Breast epithelium (tissue), 4 donors: ENCODE results near the gene PRKG1. TPM values are rescaled to one million over a fixed set of nuclear protein-coding genes. Genes with fewer than 3 reads are reported as not detected.
"Not testable (repeated sequence)": the region's sequence is repeated elsewhere in the genome, so short reads cannot be mapped to it uniquely, and the experiment has no call there.

Source experiments
- DNase-seq, 2 donors: peaks; one replicate each; pipeline ENCODE4 v3.0.0-alpha.2; 2019; ENCODE audit warnings: low spot score in 2 of 2
- H3K27ac ChIP-seq, 2 donors: fragments of 200-600 bp; sonication (generic) in 1 of 2; one replicate each; pipeline ENCODE4 v1.5.1; 2016 to 2019; ENCODE audit warnings: mild to moderate bottlenecking in 1 of 2
- H3K27me3 ChIP-seq, 2 donors: fragments of 200-600 bp; sonication (generic) in 1 of 2; one replicate each; pipeline versions ENCODE4 v1.5.1 to v1.6.0; 2017 to 2019; ENCODE audit warnings: control low read depth in 1 of 2, mild to moderate bottlenecking in 1 of 2
- H3K36me3 ChIP-seq: fragments of 200-600 bp; one replicate; pipeline ENCODE4 v1.5.1; 2019
- H3K4me1 ChIP-seq, 2 donors: fragments of 200-600 bp; sonication (generic); one replicate each; pipeline ENCODE4 v1.5.1; 2016 to 2019; ENCODE audit warnings: control low read depth in 1 of 2
- H3K4me3 ChIP-seq, 3 donors: fragments of 200-600 bp; sonication (generic); 1 replicate in 2 of 3; 2 replicates in 1 of 3; pipeline ENCODE4 v1.5.1; 2016 to 2019; ENCODE audit warnings: mild to moderate bottlenecking in 3 of 3, moderate library complexity in 2 of 3
- H3K9me3 ChIP-seq, 2 donors: fragments of 200-600 bp; sonication (generic) in 1 of 2; one replicate each; pipeline ENCODE4 v1.5.1; 2016 to 2019; ENCODE audit warnings: control low read depth in 1 of 2
- CTCF ChIP-seq, 3 donors: fragments of 450-650 bp; IDR thresholded peaks; one replicate each; pipeline ENCODE4 v1.5.1; 2016 to 2017; ENCODE audit warnings: antibody characterized with exemption in 3 of 3, mild to moderate bottlenecking in 3 of 3, moderate library complexity in 3 of 3
- POLR2A ChIP-seq: fragments of 450-650 bp; IDR thresholded peaks from one replicate; pipeline ENCODE4 v1.6.1; 2016; ENCODE audit warnings: antibody characterized with exemption, mild to moderate bottlenecking, moderate library complexity
- POLR2AphosphoS5 ChIP-seq, 3 donors: sonication (generic); formaldehyde crosslinking; IDR thresholded peaks; one replicate each; pipeline ENCODE4 v1.6.1; 2017; ENCODE audit warnings: antibody characterized with exemption in 3 of 3
- intact Hi-C: fragments of 100-400 bp; cut with DNase I; formaldehyde crosslinking; loops from one replicate; pipeline ENCODE4 v1.15.1; 2023; ENCODE audit warnings: low total_unique reads
- total RNA-seq, 3 donors: library from RNA; depleted of rRNA; stranded (reverse); fragments of >200 nt; gene quantifications; one replicate each; pipeline ENCODE4 v1.1.0, GENCODE V29; 2016

The PRKG1 gene
- total RNA-seq, 3 donors from 2014 or later, result 10.9 to 36.9 (median 19.7) TPM

DNA sequence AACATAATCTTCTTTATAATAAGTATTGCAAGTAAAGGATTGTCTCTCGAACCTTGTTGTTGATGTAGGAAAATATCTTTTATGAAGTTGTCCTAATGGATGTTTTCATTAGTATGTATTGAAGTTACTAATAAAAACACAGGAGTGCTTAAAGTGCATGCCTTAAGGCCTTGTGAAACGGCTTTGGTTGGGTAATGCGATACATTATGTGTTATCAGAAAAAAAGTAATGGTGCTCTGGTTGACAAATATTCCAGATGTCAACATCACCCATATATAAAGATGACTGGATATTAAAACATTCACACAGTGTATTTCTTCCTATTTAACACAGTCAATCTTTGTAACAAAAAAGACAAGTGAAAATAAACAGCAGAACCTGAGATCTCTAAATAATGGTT lies 310.7 kb downstream of the PRKG1 start:
- Histone ChIP-seq H3K4me3 (no peak overlapping the region), H3K9me3 (no peaks in the 10 kb centered on the region), H3K36me3 (no peaks in the 10 kb centered on the region), H3K4me1 (no peaks in the 10 kb centered on the region), H3K27ac (no peak overlapping the region), H3K27me3 (no peaks in the 10 kb centered on the region)
- TF ChIP-seq POLR2AphosphoS5 (IDR thresholded peaks at IDR 0.05) (no peak), CTCF (IDR thresholded peaks at IDR 0.05) (no peak), POLR2A (no peak)
- no peak for DNase-seq
- intact Hi-C loops, result no loop called here

DNA sequence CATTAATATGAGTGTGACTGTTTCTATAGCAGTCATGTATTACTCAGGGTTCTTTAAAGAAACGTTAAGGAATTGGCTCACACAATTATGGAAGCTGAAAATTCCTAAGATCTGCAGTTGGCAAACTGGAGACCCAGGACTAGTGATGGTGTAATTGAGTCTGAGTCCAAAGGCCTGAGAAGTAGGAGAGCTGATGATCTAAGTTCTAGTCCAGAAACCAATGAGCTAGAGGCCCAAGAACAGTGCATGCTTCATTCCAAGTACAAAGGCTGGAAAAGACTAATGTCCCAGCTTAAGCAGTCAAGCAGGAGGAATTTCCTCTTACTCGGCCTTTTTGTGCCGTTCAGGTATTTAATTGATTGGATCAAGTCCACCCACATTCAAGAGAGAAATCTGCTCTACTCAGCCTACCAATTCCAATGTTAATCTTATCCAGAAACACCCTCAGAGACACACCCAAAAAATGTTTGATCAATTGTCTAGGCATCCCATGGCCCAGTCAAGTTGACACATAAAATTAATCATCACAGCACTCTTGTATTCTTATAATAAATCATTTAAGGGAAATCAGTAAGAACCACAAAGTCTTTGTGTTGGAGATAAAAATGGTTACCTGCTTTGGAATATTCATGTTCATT lies 312.1 kb downstream of the PRKG1 start:
- Histone ChIP-seq H3K36me3 (no peaks in the 10 kb centered on the region), H3K27ac (no peak overlapping the region), H3K4me3 (no peak overlapping the region), H3K27me3 (no peaks in the 10 kb centered on the region), H3K4me1 (no peaks in the 10 kb centered on the region), H3K9me3 (no peaks in the 10 kb centered on the region)
- DNase-seq, result no peak
- intact Hi-C loops, result no loop called here
- TF ChIP-seq POLR2A, result no peak
- TF ChIP-seq POLR2AphosphoS5 (IDR thresholded peaks at IDR 0.05), result no peak
- no peak for TF ChIP-seq CTCF (IDR thresholded peaks at IDR 0.05)

DNA sequence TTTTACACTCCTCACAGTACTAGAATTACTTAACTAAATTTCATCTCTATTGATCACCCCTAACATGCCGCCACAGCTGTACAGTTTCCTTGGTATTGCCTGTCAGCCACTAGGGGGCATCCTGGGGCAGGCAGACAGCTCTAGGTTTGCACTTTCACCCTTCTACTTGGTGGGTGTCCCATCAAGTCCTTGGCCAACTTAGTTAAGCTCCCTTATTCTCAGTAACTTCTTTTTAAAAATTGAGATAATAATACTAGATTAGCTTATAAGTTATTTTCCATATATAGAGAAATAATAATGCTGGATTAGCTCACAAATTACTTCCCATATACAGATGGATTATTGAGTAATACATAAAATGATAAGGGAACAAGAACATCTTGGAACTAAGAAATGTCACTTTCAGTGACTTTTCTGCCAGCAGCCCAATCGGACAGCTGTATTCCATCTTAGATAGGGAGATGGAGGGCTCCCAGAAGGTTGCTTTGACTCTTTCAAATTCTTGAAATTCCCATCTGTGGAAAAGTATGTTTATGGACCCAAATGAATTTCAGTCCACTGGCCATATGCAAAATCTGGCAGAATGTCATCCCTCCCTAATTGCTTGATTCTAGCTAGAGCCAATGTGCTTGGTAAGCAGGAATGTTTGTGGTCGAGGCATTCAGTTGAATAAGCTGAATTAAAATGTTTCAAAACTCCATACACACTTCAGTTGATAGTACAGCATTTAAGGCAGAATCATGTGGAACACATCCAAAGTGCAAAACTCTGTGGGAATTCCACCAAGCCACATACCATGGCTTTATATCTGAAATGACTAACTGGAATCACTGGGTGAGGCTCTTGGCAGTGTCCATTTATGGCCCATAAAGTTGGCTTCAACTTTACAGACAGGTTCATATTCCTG lies 315.4 kb downstream of the PRKG1 start:
- no peaks in the 10 kb centered on the region for H3K27me3 ChIP-seq
- H3K4me3 ChIP-seq, result no peak overlapping the region
- H3K27ac ChIP-seq, result no peak overlapping the region
- H3K9me3 ChIP-seq, result no peaks in the 10 kb centered on the region
- intact Hi-C loops, result loop anchor here (10.0 kb wide), 1 partner anchor 335 kb away; no protein-coding TSS in a partner anchor
- no peak for DNase-seq
- no peaks in the 10 kb centered on the region for H3K36me3 ChIP-seq
- TF ChIP-seq CTCF (IDR thresholded peaks at IDR 0.05) (peak in 1 of 3 donors; percentile 56), POLR2AphosphoS5 (IDR thresholded peaks at IDR 0.05) (no peak)
- H3K4me1 ChIP-seq, result no peaks in the 10 kb centered on the region

DNA sequence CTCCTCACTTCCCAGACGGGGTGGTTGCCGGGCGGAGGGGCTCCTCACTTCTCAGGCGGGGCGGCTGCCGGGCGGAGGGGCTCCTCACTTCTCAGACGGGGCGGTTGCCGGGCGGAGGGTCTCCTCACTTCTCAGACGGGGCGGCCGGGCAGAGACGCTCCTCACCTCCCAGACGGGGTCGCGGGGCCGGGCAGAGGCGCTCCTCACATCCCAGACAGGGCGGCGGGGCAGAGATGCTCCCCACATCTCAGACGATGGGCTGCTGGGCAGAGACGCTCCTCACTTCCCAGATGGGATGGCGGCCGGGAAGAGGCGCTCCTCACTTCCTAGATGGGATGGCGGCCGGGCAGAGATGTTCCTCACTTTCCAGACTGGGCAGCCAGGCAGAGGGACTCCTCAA lies 318.7 kb downstream of the PRKG1 start:
- not testable (repeated sequence) for H3K27ac ChIP-seq, H3K36me3 ChIP-seq, DNase-seq, H3K27me3 ChIP-seq, H3K4me1 ChIP-seq, H3K9me3 ChIP-seq, H3K4me3 ChIP-seq
- intact Hi-C loops, result loop anchor here (10.0 kb wide), 1 partner anchor 332 kb away; no protein-coding TSS in a partner anchor

GRCh38 chr10:51394039-51394438 lies 319.8 kb downstream of the PRKG1 start:
- Histone ChIP-seq H3K4me1 (peaks cover 0 to 8% of the 10 kb centered on the region in 2 donors), H3K36me3 (no peaks in the 10 kb centered on the region), H3K9me3 (no peaks in the 10 kb centered on the region), H3K27me3 (no peaks in the 10 kb centered on the region), H3K27ac (no peak overlapping the region), H3K4me3 (no peak overlapping the region)
- DNase-seq, result no peak
- intact Hi-C loops, result loop anchor here (10.0 kb wide), 1 partner anchor 331 kb away; no protein-coding TSS in a partner anchor
- TF ChIP-seq POLR2A, result no peak
- TF ChIP-seq POLR2AphosphoS5 (IDR thresholded peaks at IDR 0.05), result no peak
- no peak for TF ChIP-seq CTCF (IDR thresholded peaks at IDR 0.05)
